Measurements from ENCODE around the gene GPR42. TPM values are rescaled to one million over a fixed set of nuclear protein-coding genes. Genes with fewer than 3 reads are reported as not detected.
"Not testable (repeated sequence)": the region's sequence is repeated elsewhere in the genome, so short reads cannot be mapped to it uniquely, and the experiment has no call there.

GPR42 gene
- polyA plus RNA-seq, 3 donors from 2014 or later: not detected

DNA sequence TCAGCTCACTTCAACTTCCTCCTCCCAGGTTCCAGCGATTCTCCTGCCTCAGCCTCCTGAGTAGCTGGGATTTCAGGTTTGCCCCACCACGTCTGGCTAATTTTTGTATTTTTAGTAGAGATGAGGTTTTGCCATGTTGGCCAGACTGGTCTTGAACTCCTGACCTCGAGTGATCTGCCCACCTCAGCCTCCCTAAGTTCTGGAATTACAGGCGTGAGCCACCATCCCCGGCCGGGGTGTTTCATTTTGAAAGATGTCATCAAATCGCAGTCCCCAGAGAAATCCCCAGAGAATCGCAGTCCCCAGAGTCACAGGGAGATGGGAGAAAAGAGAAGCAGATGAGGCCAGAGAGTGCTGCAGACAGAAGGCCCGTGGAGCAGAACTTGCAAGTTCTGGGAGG lies 30.5 kb downstream of the GPR42 start:
- H3K27ac Mint-ChIP-seq; H3K27me3 Mint-ChIP-seq (ENCODE audit: low read depth in 3 of 3); H3K4me1 Mint-ChIP-seq: not testable (repeated sequence)

DNA sequence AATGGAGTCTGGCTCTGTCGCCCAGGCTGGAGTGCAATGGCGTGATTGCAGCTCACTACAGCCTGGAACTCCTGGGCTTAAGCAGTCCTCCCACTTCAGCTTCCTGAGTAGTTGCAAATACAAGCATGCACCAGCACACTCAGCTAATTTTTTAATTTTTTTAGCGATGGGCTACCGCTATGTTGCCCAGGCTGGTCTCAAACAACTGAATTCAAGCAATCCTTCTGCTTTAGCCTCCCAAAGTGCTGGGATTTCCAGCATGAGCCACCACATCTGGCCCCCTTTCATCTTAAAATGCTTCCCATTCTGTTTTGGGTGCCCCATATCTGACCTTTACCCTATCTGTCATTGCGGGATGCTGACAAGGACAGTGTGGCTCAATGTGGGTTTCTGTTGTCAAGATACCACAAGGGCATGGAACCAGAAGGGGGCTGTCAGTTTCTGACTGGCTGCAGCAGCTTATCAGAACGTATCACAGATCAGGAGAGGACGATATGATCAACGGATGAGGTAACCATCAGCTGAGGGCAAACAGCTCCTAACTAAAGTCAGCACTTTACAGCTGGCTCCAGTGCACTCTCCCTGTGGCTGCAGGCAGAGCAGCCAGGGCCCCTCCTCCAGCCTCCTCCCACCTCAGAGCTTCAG lies 32.4 kb downstream of the GPR42 start:
- Mint-ChIP-seq H3K36me3 (no peaks in the 10 kb centered on the region), H3K4me3 (no peak overlapping the region), H3K27ac (no peak overlapping the region), H3K4me1 (no peaks in the 10 kb centered on the region), H3K9me3 (no peaks in the 10 kb centered on the region), H3K27me3 (ENCODE audit: low read depth in 3 of 3) (peaks cover 1 to 5% (median 3%) of the 10 kb centered on the region in 3 donors)
- DNase-seq: no peak

More for the DNA sequence above, 30.5 kb downstream of the GPR42 start:
- H3K4me3 Mint-ChIP-seq, DNase-seq, H3K9me3 Mint-ChIP-seq, H3K36me3 Mint-ChIP-seq: not testable (repeated sequence)

DNA sequence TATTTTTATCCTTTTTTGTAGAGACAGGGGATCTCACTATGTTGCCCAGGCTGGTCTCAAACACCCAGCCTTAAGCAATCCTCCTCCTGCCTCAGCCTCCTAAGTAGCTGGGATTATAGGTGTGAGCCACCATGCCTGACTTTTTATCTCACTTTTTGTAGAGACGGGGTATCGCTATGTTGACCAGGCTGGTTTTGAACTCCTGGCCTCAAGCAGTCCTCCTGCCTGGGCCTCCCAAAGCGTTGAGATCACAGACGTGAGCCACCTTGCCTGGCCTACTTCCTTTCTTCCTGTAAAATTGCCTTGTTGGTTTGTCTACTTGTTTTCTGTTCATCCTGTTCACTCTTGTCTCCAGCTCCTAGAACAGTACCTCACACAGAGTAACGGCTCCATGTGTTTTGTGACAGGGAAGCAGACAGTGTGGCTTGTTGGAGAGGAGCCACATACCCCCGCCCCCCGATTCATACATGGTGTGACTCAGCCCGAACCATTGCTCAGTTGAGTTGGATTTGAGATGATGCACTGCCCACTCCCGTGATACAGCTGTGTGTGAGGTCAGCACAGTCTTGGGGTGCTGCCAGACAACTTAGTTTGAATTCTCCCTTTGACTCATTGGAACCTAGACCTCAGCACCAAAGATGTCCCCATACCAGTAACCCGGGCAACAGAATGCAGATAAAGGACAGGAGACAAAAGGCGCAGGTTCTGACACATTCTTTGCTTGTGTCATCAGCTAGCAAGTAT lies 34.2 kb downstream of the GPR42 start:
- Mint-ChIP-seq H3K27ac (peak overlapping the region in 2 of 6 donors; percentile 19 to 78), H3K4me1 (no peaks in the 10 kb centered on the region)

DNA sequence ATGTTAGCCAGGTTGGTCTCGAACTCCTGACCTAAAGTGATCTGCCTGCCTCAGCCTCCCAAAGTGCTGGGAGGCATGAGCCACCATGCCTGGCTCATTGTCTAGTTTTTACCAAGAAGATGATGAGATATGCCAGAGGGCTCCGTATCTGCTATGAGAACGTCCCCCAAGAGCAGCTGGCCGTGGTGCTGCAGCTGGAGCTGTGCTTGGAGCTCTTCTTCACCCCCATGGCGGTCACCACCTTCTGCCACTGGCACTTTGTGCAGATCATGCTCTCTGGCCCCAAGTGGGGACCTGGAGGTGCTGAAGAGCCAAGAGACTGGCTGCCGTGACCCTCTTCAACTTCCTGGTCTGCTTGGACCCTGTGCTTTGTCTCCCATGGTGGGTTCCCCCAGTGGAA lies 36.8 kb downstream of the GPR42 start:
- Mint-ChIP-seq H3K27ac (no peak overlapping the region), H3K4me1 (no peaks in the 10 kb centered on the region), H3K27me3 (ENCODE audit: low read depth in 3 of 3) (peaks cover 5 to 9% (median 6%) of the 10 kb centered on the region in 3 donors), H3K9me3 (no peaks in the 10 kb centered on the region), H3K4me3 (no peak overlapping the region), H3K36me3 (peaks cover 0 to 3% (median 0%) of the 10 kb centered on the region in 3 donors)
- no peak for DNase-seq

More for the DNA sequence above, 34.2 kb downstream of the GPR42 start:
- Mint-ChIP-seq H3K36me3 (no peaks in the 10 kb centered on the region), H3K9me3 (no peaks in the 10 kb centered on the region), H3K27me3 (ENCODE audit: low read depth in 3 of 3) (peaks cover 3 to 5% (median 4%) of the 10 kb centered on the region in 3 donors), H3K4me3 (no peak overlapping the region)
- no peak for DNase-seq

DNA sequence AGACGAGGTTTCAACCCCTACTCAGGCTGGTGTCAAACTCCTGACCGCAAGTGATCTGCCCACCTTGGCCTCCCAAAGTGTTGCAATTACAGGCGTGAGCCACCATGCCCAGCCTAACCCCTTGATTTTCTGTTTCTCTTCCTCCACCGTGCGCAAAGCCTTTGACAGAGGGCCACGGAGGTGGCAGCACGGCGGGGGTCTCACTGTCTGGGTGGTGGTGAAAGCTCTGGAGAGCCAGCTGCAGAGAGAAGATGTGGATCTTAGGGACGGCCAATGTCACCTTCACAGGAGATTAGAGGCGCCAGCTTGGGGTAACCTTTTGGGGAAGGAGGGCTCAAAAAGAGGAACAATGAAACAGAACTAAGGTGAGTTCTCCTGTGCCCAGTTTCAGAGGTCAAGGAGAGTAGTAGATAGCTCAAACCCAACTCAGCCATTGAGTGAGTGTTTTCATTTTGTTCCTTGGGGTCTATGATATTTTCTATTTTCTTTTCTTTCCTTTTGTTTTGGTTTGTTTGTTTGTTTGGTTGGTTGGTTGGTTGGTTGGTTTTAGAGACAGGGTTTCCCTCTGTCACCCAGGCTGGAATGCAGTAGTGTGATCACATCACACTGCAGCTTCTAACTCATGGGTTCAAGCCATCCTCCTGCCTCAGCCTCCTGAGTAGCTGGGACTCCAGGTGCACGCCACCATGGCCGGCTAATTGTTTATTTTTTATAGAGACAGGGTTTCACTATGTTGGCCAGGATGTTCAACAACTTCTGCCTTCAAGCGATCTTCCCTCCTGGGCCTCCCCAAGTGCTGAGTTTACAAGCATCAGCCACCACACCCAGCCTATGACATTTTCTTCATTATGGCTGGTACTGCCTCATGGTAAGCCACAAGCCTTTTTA lies 37.7 kb downstream of the GPR42 start:
- no peak for DNase-seq
- Mint-ChIP-seq H3K27me3 (ENCODE audit: low read depth in 3 of 3) (peaks cover 5 to 9% (median 6%) of the 10 kb centered on the region in 3 donors), H3K4me1 (no peaks in the 10 kb centered on the region), H3K4me3 (no peak overlapping the region), H3K27ac (peak overlapping the region in 1 of 6 donors; percentile 73), H3K36me3 (peaks cover 0 to 3% (median 0%) of the 10 kb centered on the region in 3 donors), H3K9me3 (no peaks in the 10 kb centered on the region)

DNA sequence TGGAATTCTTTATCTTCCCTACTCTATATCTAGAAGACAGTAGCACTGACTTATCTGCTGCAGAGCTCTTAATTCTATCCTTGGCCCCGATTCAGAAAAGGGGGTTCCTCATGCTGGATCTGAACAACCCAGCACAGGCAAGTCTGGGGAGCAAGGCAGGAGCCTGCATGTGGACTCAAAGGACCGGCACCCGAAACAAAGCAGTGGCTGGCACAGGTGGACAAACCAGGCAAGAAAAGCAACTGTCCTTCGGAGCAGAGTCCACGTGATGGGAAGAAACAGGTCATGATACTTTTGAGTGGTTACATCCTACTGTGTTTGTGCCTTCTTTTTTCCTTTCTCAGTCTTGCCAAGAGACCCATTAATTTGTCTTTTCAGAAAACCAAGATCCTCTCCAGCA lies 38.3 kb downstream of the GPR42 start:
- DNase-seq: no peak
- Mint-ChIP-seq H3K27me3 (ENCODE audit: low read depth in 3 of 3) (peaks cover 5 to 9% (median 6%) of the 10 kb centered on the region in 3 donors), H3K9me3 (no peaks in the 10 kb centered on the region), H3K4me3 (no peak overlapping the region), H3K4me1 (peaks cover 1 to 3% of the 10 kb centered on the region in 2 donors), H3K36me3 (peaks cover 0 to 3% (median 0%) of the 10 kb centered on the region in 3 donors), H3K27ac (peak overlapping the region in 1 of 6 donors; percentile 8)

DNA sequence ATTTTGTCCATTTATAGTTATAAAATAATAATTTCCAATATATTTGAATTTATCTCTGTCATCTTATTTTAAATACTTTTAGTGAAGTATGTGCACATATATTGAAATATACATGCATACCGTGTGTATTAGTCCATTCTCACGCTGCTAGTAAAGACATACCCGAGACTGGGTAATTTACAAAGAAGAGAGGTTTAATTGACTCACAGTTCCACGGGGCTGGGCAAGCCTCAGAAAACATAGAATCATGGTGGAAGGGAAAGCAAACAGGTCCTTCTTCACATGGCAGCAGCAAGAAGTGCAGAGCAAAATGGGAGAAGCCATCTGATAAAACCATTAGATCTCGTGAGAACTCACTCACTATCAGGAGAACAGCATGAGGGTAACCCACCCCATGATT lies 39.6 kb downstream of the GPR42 start:
- Mint-ChIP-seq H3K27ac (no peak overlapping the region), H3K27me3 (ENCODE audit: low read depth in 3 of 3) (peaks cover 5 to 8% (median 6%) of the 10 kb centered on the region in 3 donors), H3K9me3 (no peaks in the 10 kb centered on the region), H3K4me1 (peaks cover 2 to 8% of the 10 kb centered on the region in 2 donors), H3K36me3 (peaks cover 0 to 3% (median 0%) of the 10 kb centered on the region in 3 donors), H3K4me3 (no peak overlapping the region)
- DNase-seq: no peak

DNA sequence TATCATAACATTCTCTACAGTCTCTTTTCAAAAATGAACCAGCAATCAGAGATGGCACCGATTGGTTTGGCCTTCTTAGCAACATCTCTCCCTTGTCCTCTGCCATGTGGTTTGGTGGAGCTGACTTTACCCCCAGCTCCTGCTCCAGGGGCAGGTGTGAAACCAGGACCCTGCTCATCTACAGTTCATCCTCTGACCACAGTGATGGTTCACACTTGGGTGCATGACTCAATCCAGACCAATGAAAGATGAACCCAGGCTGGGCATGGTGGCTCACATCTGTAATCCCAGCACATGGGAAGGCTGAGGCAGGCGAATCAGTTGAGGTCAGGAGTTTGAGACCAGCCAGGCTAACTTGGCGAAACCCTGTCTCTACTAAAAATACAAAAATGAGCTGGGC lies 43.6 kb downstream of the GPR42 start:
- H3K9me3 Mint-ChIP-seq: no peaks in the 10 kb centered on the region
- H3K27me3 Mint-ChIP-seq (ENCODE audit: low read depth in 3 of 3): peaks cover 0 to 15% (median 14%) of the 10 kb centered on the region in 3 donors
- H3K36me3 Mint-ChIP-seq: peaks cover 0 to 3% (median 0%) of the 10 kb centered on the region in 3 donors
- H3K4me1 Mint-ChIP-seq: peaks cover 2 to 8% of the 10 kb centered on the region in 2 donors
- peak overlapping the region in 1 of 6 donors; percentile 64 for H3K27ac Mint-ChIP-seq
- peak in 2 of 3 donors; percentile 10 to 14 for DNase-seq
- no peak overlapping the region for H3K4me3 Mint-ChIP-seq

DNA sequence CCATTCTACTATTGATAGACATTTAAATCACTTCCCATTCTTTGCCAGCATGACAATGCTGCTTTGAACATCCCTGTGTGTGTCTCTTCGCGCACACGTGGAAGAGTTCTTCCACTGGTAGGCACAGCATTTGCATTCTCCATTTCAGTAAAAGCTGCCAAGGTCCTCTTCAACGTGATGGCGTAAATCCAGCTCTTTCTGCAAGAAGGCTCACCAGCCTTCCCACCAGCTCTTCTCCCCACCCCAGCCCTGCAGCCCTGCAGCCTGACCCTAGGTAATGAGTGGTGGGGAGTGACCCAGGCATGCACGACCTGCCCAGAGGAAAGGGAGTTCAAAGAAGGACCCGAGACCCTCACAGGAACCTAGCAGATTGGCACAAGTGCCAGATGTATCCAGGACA lies 45.5 kb downstream of the GPR42 start:
- H3K27me3 Mint-ChIP-seq (ENCODE audit: low read depth in 3 of 3): peaks cover 0 to 15% (median 14%) of the 10 kb centered on the region in 3 donors
- no peak for DNase-seq
- H3K27ac Mint-ChIP-seq: no peak overlapping the region
- peaks cover 0 to 2% (median 0%) of the 10 kb centered on the region in 3 donors for H3K36me3 Mint-ChIP-seq
- peaks cover 10 to 17% of the 10 kb centered on the region in 2 donors for H3K4me1 Mint-ChIP-seq
- H3K9me3 Mint-ChIP-seq: no peaks in the 10 kb centered on the region
- H3K4me3 Mint-ChIP-seq: no peak overlapping the region

DNA sequence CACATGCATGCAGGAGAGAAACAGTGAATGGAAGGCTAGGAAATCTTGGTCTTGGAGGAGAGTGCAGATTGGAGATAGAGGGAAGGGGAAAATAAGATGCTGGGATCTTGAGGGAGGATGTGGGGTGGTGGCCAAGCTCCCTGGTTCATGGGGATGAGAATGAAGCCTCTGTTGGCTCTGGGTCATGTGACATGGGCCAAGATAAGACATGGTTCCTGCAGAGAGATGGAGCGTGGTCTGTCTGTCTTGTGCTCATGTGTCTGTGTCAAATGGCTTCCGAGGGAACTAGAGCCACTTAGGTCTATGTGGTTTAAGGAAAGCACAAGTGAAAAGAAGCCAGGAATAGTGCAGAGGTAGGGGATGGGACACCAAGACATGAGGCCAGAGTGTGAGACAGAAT lies 46.4 kb downstream of the GPR42 start:
- H3K36me3 Mint-ChIP-seq: no peaks in the 10 kb centered on the region
- H3K9me3 Mint-ChIP-seq: no peaks in the 10 kb centered on the region
- H3K27ac Mint-ChIP-seq: peak overlapping the region in 1 of 6 donors; percentile 24
- no peak for DNase-seq
- H3K4me1 Mint-ChIP-seq: peaks cover 10 to 17% of the 10 kb centered on the region in 2 donors
- H3K27me3 Mint-ChIP-seq (ENCODE audit: low read depth in 3 of 3): peaks cover 0 to 12% (median 9%) of the 10 kb centered on the region in 3 donors
- no peak overlapping the region for H3K4me3 Mint-ChIP-seq

DNA sequence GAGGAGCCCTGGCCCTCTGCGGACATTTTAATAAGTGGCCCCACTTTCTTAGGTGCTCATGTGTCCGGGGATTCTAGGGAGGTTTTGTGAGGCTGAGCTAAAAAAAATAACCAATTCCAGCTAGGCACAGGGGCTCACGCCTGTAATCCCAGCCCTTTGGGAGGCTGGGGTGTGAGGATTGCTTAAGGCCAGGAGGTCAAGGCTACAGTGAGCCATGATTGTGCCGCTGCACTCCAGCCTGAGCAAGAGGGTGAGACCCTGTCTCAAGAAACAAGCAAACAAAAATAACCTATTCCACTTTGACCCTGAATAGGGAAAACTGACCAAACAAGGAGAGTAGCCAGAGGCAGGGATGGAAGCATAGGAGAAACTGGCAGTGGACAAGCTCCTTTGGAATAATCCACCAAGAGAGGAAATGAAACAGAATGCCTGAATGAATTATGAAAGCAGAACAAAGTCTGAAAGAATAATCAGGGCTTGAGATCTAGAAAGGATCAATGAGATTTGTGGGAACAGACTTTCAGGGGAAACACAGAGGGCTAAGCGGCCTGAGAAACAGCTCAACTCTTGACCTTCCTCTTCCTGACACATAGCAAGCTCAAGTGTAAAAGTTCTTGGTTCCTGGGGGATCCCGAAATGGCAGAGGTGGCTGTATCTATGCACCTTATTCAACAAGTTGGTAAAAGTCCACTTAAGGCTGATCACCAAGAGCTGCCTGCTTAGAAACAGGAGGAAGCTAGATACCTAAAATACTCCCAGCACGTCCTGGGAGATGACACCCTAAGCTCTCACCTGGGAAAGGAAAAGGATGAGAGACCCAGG lies 47.1 kb downstream of the GPR42 start:
- no peak for DNase-seq
- Mint-ChIP-seq H3K27me3 (ENCODE audit: low read depth in 3 of 3) (peaks cover 0 to 12% (median 9%) of the 10 kb centered on the region in 3 donors), H3K4me1 (peaks cover 10 to 17% of the 10 kb centered on the region in 2 donors), H3K4me3 (no peak overlapping the region), H3K36me3 (no peaks in the 10 kb centered on the region), H3K9me3 (no peaks in the 10 kb centered on the region), H3K27ac (peak overlapping the region in 3 of 6 donors; percentile 20 to 50 (median 22))

DNA sequence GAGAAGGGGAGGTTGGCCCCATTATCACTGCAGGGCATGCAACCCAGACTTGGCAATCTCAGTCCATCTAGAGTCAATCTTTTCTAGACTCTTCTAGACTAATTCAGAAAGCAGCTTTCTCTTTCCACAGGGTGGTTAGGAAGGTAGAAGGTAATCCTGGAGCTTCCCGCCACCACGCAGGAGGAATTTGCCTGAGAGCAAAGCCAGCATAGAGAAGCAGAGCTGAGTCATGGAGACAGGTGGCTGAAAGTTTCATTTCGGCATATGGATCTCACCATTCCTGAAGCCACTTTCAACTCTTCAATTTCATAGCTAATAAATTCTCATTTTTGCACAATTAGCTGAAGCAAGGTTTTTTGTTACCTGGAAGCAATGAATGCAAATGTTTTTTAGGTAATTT lies 48.2 kb downstream of the GPR42 start:
- H3K27me3 Mint-ChIP-seq (ENCODE audit: low read depth in 3 of 3): peaks cover 0 to 12% (median 9%) of the 10 kb centered on the region in 3 donors
- no peak for DNase-seq
- H3K27ac Mint-ChIP-seq: peak overlapping the region in 1 of 6 donors; percentile 31
- no peak overlapping the region for H3K4me3 Mint-ChIP-seq
- no peaks in the 10 kb centered on the region for H3K9me3 Mint-ChIP-seq
- H3K4me1 Mint-ChIP-seq: peaks cover 10 to 15% of the 10 kb centered on the region in 2 donors
- H3K36me3 Mint-ChIP-seq: no peaks in the 10 kb centered on the region

DNA sequence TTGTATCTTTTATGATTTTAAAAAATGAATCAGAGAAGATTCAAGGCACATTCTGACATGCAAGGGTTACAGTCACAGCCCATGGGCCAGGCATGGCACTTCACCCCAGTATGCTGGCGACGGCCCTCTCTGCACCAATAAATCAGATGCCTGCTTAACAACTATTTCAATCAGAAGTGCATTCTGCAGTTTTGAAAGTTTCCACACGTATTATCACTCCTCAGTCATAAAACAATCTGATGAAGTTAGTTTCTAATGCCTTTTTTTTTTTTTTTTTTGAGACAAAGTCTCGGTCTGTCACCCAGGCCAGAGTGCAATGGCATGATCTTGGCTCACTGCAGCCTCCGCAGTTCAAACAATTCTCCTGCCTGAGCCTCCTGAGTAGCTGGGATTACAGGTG lies 48.9 kb downstream of the GPR42 start:
- DNase-seq: no peak
- Mint-ChIP-seq H3K4me3 (no peak overlapping the region), H3K36me3 (no peaks in the 10 kb centered on the region), H3K9me3 (no peaks in the 10 kb centered on the region), H3K27me3 (ENCODE audit: low read depth in 3 of 3) (peaks cover 0 to 12% (median 9%) of the 10 kb centered on the region in 3 donors), H3K4me1 (peaks cover 8 to 9% of the 10 kb centered on the region in 2 donors), H3K27ac (peak overlapping the region in 3 of 6 donors; percentile 43 to 85 (median 78))

Data from immature natural killer cell (primary cell).